GM12891 (cell line): ENCODE measurements around the gene FUT8.

Experiments used
- POLR2A ChIP-seq: IDR thresholded peaks from 2 replicates; pipeline ENCODE4 v1.6.1; 2011; ENCODE audit warnings: low read depth, low read length, control low read depth
- POLR2AphosphoS5 ChIP-seq: IDR thresholded peaks from 2 replicates; pipeline ENCODE4 v1.6.1; 2011; ENCODE audit warnings: low read depth, low read length, control low read depth
- TAF1 ChIP-seq: IDR thresholded peaks from 2 replicates; pipeline ENCODE4 v1.6.1; 2011; ENCODE audit warnings: low read depth, low read length, control low read depth

DNA sequence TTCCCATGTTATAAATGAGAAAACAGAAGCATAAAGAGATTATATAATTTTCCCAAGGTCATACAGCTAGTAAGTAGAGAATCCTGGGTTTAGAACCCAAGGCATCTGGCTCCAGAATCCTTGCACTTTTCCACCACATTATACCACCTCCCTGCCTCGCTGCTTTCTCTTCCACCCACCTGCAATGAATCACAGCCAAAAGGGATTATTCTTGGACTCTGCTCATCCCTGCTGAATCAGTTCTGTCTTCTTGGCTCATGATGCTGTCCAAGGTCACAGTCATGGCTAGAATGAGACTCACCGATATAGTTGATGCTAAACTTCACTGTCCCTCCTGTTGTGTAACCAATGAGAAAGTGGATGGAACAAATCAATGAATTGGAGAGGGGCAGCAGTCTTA is 356.6 kb downstream of the FUT8 start:
- no peak for TF ChIP-seq POLR2AphosphoS5
- no peak for TF ChIP-seq POLR2A
- TF ChIP-seq TAF1 = no peak
